IMR-90 (cell line): ENCODE results near the gene PRKN. TPM values are rescaled to one million over a fixed set of nuclear protein-coding genes. Genes with fewer than 3 reads are reported as not detected.

Experiments
- ATAC-seq: fragments of 200-7000 bp; cut with Tn5 transposase; 2 replicates; pipeline ENCODE4 v1.9.1; 2020; ENCODE audit warnings: low read depth, mild to moderate bottlenecking, moderate library complexity
- BruUV-seq: library from RNA; stranded (reverse); fragments of 400-500 nt; replicated peaks from 2 replicates; lab custom pipeline; 2021; lab: Mats Ljungman, UMichigan
- CTCF ChIA-PET: fragments of 300-600 bp; formaldehyde crosslinking; extraction: SDS; loops from one replicate; lab custom pipeline; 2021; ENCODE audit warnings: antibody characterized with exemption; lab: Yijun Ruan, JAX
- POLR2A ChIA-PET: fragments of 300-600 bp; sonication (Branson Sonifier 250); formaldehyde crosslinking; loops from one replicate; lab custom pipeline; 2022; ENCODE audit warnings: antibody characterized with exemption; ENCODE audit not compliant: unreplicated experiment; lab: Charles Lee
- DNase-seq: peaks from one replicate; pipeline ENCODE4 v3.0.0; 2013
- H2AFZ ChIP-seq: replicated peaks from 2 replicates; pipeline ENCODE3; 2013; ENCODE audit warnings: low read length, mild to moderate bottlenecking; ENCODE audit not compliant: poor library complexity
- H2AK5ac ChIP-seq: 2 replicates; pipeline ENCODE4 v1.6.1; 2013; ENCODE audit warnings: low read depth, low read length, inconsistent platforms
- H2AK9ac ChIP-seq: replicated peaks from 2 replicates; pipeline ENCODE3; 2013; ENCODE audit warnings: mild to moderate bottlenecking, low read depth, low read length, moderate library complexity; ENCODE audit not compliant: poor library complexity
- H2BK120ac ChIP-seq: 2 replicates; pipeline ENCODE4 v1.6.1; 2013; ENCODE audit warnings: low read depth, low read length, inconsistent platforms
- H2BK15ac ChIP-seq: 3 replicates; pipeline ENCODE4 v1.6.1; 2013; ENCODE audit warnings: low read depth, low read length, inconsistent platforms
- H2BK20ac ChIP-seq: 2 replicates; pipeline ENCODE4 v1.6.1; 2013; ENCODE audit warnings: low read depth, mild to moderate bottlenecking, inconsistent platforms, low read length, moderate library complexity
- H2BK5ac ChIP-seq: 2 replicates; pipeline ENCODE4 v1.6.1; 2013; ENCODE audit warnings: mild to moderate bottlenecking, low read depth, low read length, inconsistent platforms; ENCODE audit not compliant: poor library complexity, severe bottlenecking
- H3K14ac ChIP-seq: replicated peaks from 2 replicates; pipeline ENCODE4 v1.6.1; 2013; ENCODE audit warnings: low read depth, low read length, inconsistent platforms
- H3K18ac ChIP-seq: 2 replicates; pipeline ENCODE4 v1.6.1; 2013; ENCODE audit warnings: low read depth, low read length, control low read depth
- H3K23ac ChIP-seq: 2 replicates; pipeline ENCODE4 v1.6.1; 2013; ENCODE audit warnings: low read depth, low read length, inconsistent platforms
- H3K27ac ChIP-seq: 2 replicates; pipeline ENCODE4 v1.5.1; 2013; ENCODE audit warnings: mild to moderate bottlenecking, control low read depth, low read length; ENCODE audit not compliant: insufficient read depth
- H3K27me3 ChIP-seq: 2 replicates; pipeline ENCODE4 v1.6.1; 2013; ENCODE audit warnings: low read length; ENCODE audit not compliant: control insufficient read depth, insufficient read depth
- H3K36me3 ChIP-seq: 2 replicates; pipeline ENCODE4 v1.6.1; 2013; ENCODE audit warnings: low read length, mixed read lengths; ENCODE audit not compliant: control insufficient read depth, insufficient read depth
- H3K4ac ChIP-seq: 2 replicates; pipeline ENCODE4 v1.6.1; 2013; ENCODE audit warnings: low read depth, low read length, inconsistent platforms
- H3K4me1 ChIP-seq: 2 replicates; pipeline ENCODE4 v1.6.1; 2013; ENCODE audit warnings: low read length, mixed read lengths; ENCODE audit not compliant: control insufficient read depth, insufficient read depth
- H3K4me2 ChIP-seq: 2 replicates; pipeline ENCODE4 v1.6.1; 2013; ENCODE audit warnings: low read depth, mild to moderate bottlenecking, control low read depth, low read length, moderate library complexity
- H3K4me3 ChIP-seq: 2 replicates; pipeline ENCODE4 v1.5.1; 2013; ENCODE audit warnings: low read depth, mild to moderate bottlenecking, control low read depth, low read length, moderate library complexity; ENCODE audit not compliant: insufficient read depth
- H3K56ac ChIP-seq: 2 replicates; pipeline ENCODE4 v1.6.1; 2013; ENCODE audit warnings: low read length, inconsistent platforms; ENCODE audit not compliant: insufficient read depth; ENCODE audit errors: extremely low read depth
- H3K79me1 ChIP-seq, 2 experiments: 2 replicates each; pipeline ENCODE4 v1.6.1; 2013; ENCODE audit warnings: low read length in 2 of 2, inconsistent platforms in 1 of 2, low read depth in 1 of 2
- H3K9ac ChIP-seq: 2 replicates; pipeline ENCODE4 v1.6.1; 2013; ENCODE audit warnings: low read depth, low read length, control low read depth
- H3K9me1 ChIP-seq: 2 replicates; pipeline ENCODE4 v1.6.1; 2013; ENCODE audit warnings: low read length, inconsistent platforms; ENCODE audit not compliant: insufficient read depth
- H3K9me3 ChIP-seq: 2 replicates; pipeline ENCODE4 v1.6.1; 2013; ENCODE audit warnings: low read length; ENCODE audit not compliant: control insufficient read depth, insufficient read depth
- H4K20me1 ChIP-seq: 2 replicates; pipeline ENCODE4 v1.6.1; 2013; ENCODE audit warnings: low read length, inconsistent platforms; ENCODE audit not compliant: insufficient read depth
- H4K5ac ChIP-seq: 2 replicates; pipeline ENCODE4 v1.6.1; 2013; ENCODE audit warnings: mild to moderate bottlenecking, low read depth, low read length, control low read depth
- H4K8ac ChIP-seq, 2 experiments: 2 replicates each; pipeline ENCODE4 v1.6.1; 2013; ENCODE audit warnings: low read depth in 2 of 2, low read length in 2 of 2, control low read depth in 1 of 2, inconsistent platforms in 1 of 2
- H4K91ac ChIP-seq: 2 replicates; pipeline ENCODE4 v1.6.1; 2013; ENCODE audit warnings: low read depth, low read length, inconsistent platforms; ENCODE audit not compliant: insufficient read depth
- BHLHE40 ChIP-seq: fragments of 150-350 bp; IDR thresholded peaks from 2 replicates; pipeline ENCODE4 v1.6.1; 2016; ENCODE audit warnings: mild to moderate bottlenecking, low read depth, low read length
- CEBPB ChIP-seq: IDR thresholded peaks from 2 replicates; pipeline ENCODE4 v1.6.1; 2012; ENCODE audit warnings: low read depth, low read length, improper control_type of control experiment
- CHD1 ChIP-seq: IDR thresholded peaks from 2 replicates; pipeline ENCODE4 v1.6.1; 2012; ENCODE audit warnings: low read depth, low read length, improper control_type of control experiment
- FOS ChIP-seq: fragments of 150-350 bp; IDR thresholded peaks from 2 replicates; pipeline ENCODE4 v1.6.1; 2016; ENCODE audit warnings: low read depth, low read length
- MAFK ChIP-seq: IDR thresholded peaks from 2 replicates; pipeline ENCODE4 v1.6.1; 2012; ENCODE audit warnings: low read depth, low read length, improper control_type of control experiment
- MAZ ChIP-seq: IDR thresholded peaks from 2 replicates; pipeline ENCODE4 v1.6.1; 2012; ENCODE audit warnings: low read depth, mild to moderate bottlenecking, low read length, improper control_type of control experiment, moderate library complexity, borderline replicate concordance
- MXI1 ChIP-seq: IDR thresholded peaks from 2 replicates; pipeline ENCODE4 v1.6.1; 2012; ENCODE audit warnings: low read depth, mild to moderate bottlenecking, low read length, moderate library complexity, borderline replicate concordance
- NFE2L2 ChIP-seq: fragments of 150-350 bp; IDR thresholded peaks from 2 replicates; pipeline ENCODE4 v1.6.1; 2016; ENCODE audit warnings: low read depth, mild to moderate bottlenecking, low read length
- POLR2A ChIP-seq: IDR thresholded peaks from 2 replicates; pipeline ENCODE4 v1.6.1; 2012; ENCODE audit warnings: mild to moderate bottlenecking, low read depth, low read length
- RAD21 ChIP-seq: IDR thresholded peaks from 2 replicates; pipeline ENCODE4 v1.6.1; 2012; ENCODE audit warnings: low read length, improper control_type of control experiment
- RCOR1 ChIP-seq: IDR thresholded peaks from 2 replicates; pipeline ENCODE4 v1.6.1; 2012; ENCODE audit warnings: mild to moderate bottlenecking, low read length, improper control_type of control experiment; ENCODE audit not compliant: insufficient replicate concordance
- RFX5 ChIP-seq: IDR thresholded peaks from 2 replicates; pipeline ENCODE4 v1.8.0; 2012; ENCODE audit warnings: low read depth, mild to moderate bottlenecking, low read length, moderate library complexity
- SMC3 ChIP-seq: fragments of 150-350 bp; IDR thresholded peaks from 2 replicates; pipeline ENCODE4 v1.6.1; 2016; ENCODE audit warnings: low read depth, mild to moderate bottlenecking, antibody characterized with exemption, low read length, moderate library complexity
- WGBS, 2 experiments: methylation state at CpG; one replicate each; pipeline versions ENCODE4 v1.1.5 to v1.1.7; 2013; ENCODE audit warnings: missing lambda C conversion rate in 2 of 2; ENCODE audit not compliant: insufficient read length in 1 of 2; ENCODE audit errors: extremely low coverage in 2 of 2; 5-methylcytosine and 5-hydroxymethylcytosine counted together
- dilution Hi-C: fragments of 300-500 bp; cut with HindIII; formaldehyde crosslinking; loops from one replicate; pipeline ENCODE4 v1.14.3; 2018; ENCODE audit warnings: low sequenced_read_pairs; ENCODE audit not compliant: unreplicated experiment
- in situ Hi-C: fragments of 300-500 bp; cut with MboI; formaldehyde crosslinking; loops from 3 replicates; pipeline ENCODE4 v1.14.3; 2019; ENCODE audit warnings: low sequenced_read_pairs, inconsistent platforms, mixed read lengths
- intact Hi-C: fragments of 100-400 bp; cut with micrococcal nuclease; formaldehyde crosslinking; loops from 2 replicates; pipeline ENCODE4 v1.10.0; 2022
- polyA plus RNA-seq, 3 experiments: library from polyadenylated mRNA; depleted of rRNA; stranded (reverse); fragments of >200 nt; gene quantifications; 2 replicates each; pipeline ENCODE4 v1.2.3, GENCODE V29; 2012; ENCODE audit warnings: low replicate concordance in 1 of 3
- total RNA-seq: library from RNA; depleted of rRNA; stranded (reverse); fragments of >200 nt; gene quantifications from 2 replicates; pipeline ENCODE4 v1.2.3, GENCODE V29; 2012
- TF ChIP-seq, protein P1 (sequence below): conservative IDR thresholded peaks from 2 replicates; pipeline ENCODE4 v1.5.1; 2012; ENCODE audit warnings: mild to moderate bottlenecking, low read depth, low read length, improper control_type of control experiment
- TF ChIP-seq, protein P2 (sequence below): fragments of 150-350 bp; IDR thresholded peaks from 2 replicates; pipeline ENCODE4 v1.6.1; 2017; ENCODE audit warnings: mild to moderate bottlenecking, antibody characterized with exemption, low read length, low read depth
- TF ChIP-seq, protein P3 (sequence below): fragments of 150-350 bp; IDR thresholded peaks from 2 replicates; pipeline ENCODE4 v1.6.1; 2016; ENCODE audit warnings: low read depth, mild to moderate bottlenecking, low read length, moderate library complexity, borderline replicate concordance

Gene PRKN
- total and polyA plus RNA-seq, 2 of the 4 experiments (the other 2 are of a cell fraction) = 0.15 to 0.18 TPM

DNA sequence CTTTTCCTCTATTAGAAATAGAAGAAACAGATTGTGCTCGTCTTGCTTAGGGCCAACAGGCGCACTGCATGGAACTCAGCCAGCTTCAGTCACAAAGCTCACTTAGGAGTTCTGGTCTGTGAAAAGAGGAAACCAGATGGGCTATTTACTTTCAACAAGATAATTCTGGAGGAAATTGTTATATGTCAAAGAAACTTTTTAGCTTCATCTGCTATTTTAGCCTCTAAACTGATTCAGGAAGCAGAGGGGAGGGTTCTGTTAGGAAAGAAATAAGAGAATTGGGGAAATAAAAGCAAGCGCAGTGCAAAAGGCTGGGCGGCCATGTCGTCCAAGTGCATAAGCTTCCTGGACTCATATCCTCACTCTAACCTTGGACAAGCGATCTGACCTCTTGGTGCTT, 21.3 kb downstream of the PRKN start:
- TF ChIP-seq CHD1 (no peak), NFE2L2 (no peak), MAZ (no peak), CEBPB (no peak), RAD21 (no peak), MXI1 (no peak), RCOR1 (no peak), BHLHE40 (no peak), SMC3 (no peak), FOS (no peak), MAFK (no peak), POLR2A (no peak), RFX5 (no peak)
- TF ChIP-seq, protein P1, sequence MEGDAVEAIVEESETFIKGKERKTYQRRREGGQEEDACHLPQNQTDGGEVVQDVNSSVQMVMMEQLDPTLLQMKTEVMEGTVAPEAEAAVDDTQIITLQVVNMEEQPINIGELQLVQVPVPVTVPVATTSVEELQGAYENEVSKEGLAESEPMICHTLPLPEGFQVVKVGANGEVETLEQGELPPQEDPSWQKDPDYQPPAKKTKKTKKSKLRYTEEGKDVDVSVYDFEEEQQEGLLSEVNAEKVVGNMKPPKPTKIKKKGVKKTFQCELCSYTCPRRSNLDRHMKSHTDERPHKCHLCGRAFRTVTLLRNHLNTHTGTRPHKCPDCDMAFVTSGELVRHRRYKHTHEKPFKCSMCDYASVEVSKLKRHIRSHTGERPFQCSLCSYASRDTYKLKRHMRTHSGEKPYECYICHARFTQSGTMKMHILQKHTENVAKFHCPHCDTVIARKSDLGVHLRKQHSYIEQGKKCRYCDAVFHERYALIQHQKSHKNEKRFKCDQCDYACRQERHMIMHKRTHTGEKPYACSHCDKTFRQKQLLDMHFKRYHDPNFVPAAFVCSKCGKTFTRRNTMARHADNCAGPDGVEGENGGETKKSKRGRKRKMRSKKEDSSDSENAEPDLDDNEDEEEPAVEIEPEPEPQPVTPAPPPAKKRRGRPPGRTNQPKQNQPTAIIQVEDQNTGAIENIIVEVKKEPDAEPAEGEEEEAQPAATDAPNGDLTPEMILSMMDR = no peak
- TF ChIP-seq, protein P2, sequence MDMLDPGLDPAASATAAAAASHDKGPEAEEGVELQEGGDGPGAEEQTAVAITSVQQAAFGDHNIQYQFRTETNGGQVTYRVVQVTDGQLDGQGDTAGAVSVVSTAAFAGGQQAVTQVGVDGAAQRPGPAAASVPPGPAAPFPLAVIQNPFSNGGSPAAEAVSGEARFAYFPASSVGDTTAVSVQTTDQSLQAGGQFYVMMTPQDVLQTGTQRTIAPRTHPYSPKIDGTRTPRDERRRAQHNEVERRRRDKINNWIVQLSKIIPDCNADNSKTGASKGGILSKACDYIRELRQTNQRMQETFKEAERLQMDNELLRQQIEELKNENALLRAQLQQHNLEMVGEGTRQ = no peak
- TF ChIP-seq, protein P3, sequence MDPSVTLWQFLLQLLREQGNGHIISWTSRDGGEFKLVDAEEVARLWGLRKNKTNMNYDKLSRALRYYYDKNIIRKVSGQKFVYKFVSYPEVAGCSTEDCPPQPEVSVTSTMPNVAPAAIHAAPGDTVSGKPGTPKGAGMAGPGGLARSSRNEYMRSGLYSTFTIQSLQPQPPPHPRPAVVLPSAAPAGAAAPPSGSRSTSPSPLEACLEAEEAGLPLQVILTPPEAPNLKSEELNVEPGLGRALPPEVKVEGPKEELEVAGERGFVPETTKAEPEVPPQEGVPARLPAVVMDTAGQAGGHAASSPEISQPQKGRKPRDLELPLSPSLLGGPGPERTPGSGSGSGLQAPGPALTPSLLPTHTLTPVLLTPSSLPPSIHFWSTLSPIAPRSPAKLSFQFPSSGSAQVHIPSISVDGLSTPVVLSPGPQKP = no peak
- Histone ChIP-seq H2BK120ac (no peak overlapping the region), H2BK20ac (no peak overlapping the region), H2AFZ (no peak overlapping the region), H2AK5ac (no peak overlapping the region), H2AK9ac (no peak overlapping the region), H3K18ac (no peak overlapping the region), H4K20me1 (no peaks in the 10 kb centered on the region), H3K9me3 (peaks cover 7% of the 10 kb centered on the region), H4K5ac (no peak overlapping the region), H3K56ac (no peak overlapping the region), H3K4me1 (no peaks in the 10 kb centered on the region), H2BK15ac (no peak overlapping the region), H3K4ac (no peak overlapping the region), H4K91ac (no peak overlapping the region), H3K36me3 (no peaks in the 10 kb centered on the region), H2BK5ac (no peak overlapping the region), H4K8ac (no peak overlapping the region), H3K27ac (no peak overlapping the region), H3K79me1 (no peaks in the 10 kb centered on the region), H3K9ac (no peak overlapping the region), H3K23ac (no peak overlapping the region), H3K14ac (no peak overlapping the region), H3K4me2 (no peak overlapping the region), H3K9me1 (no peaks in the 10 kb centered on the region), H3K4me3 (no peak overlapping the region), H3K27me3 (no peaks in the 10 kb centered on the region)
- in situ Hi-C loops (no loop called here), intact Hi-C loops (no loop called here), dilution Hi-C loops (no loop called here)
- DNase-seq = no peak
- CTCF ChIA-PET = no interaction called here
- no TSS peak for BruUV-seq
- ATAC-seq = no peak
- WGBS, 2 experiments = no CpG with 5 or more reads among the region's 6 CpGs
- POLR2A ChIA-PET = no interaction called here
